GM12875 (cell line): ENCODE data around the gene PLCB1.

Source experiments
- H3K4me3 ChIP-seq: one replicate; pipeline ENCODE4 v1.5.1; 2011; ENCODE audit warnings: low read depth, low read length, control low read depth
- CTCF ChIP-seq: IDR thresholded peaks from 2 replicates; pipeline ENCODE4 v1.5.1; 2011; ENCODE audit warnings: low read depth, mild to moderate bottlenecking, control low read depth, inconsistent platforms, low read length, moderate library complexity, borderline replicate concordance; ENCODE audit not compliant: insufficient read depth

Gene PLCB1

GRCh38 chr20:8535403-8536261 is 403.6 kb downstream of the PLCB1 start:
- H3K4me3 ChIP-seq, result no peak overlapping the region

GRCh38 chr20:8536262-8536618 is 404.2 kb downstream of the PLCB1 start:
- TF ChIP-seq CTCF, result no peak

More at GRCh38 chr20:8535403-8536261, 403.6 kb downstream of the PLCB1 start:
- TF ChIP-seq CTCF, result peak; percentile 46

DNA sequence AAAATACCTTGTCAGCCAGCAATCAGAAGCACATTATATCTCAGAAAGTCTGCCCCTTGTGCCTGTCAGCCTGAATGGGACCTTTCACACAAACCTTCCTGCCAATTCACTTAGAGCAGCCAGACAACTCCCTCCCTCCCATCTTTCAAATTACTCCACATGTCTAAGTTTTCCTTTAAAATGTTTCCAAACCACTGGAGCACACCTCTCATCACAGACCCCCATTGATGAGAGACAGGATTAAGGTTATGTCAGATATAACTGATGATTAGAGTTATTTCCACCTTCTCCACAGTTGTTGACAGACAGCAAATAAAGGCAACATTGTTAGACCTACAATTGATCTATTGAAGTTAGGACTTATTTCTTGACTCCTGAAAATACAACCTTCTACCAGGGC is 408.4 kb downstream of the PLCB1 start:
- TF ChIP-seq CTCF, result no peak

More at GRCh38 chr20:8536262-8536618, 404.2 kb downstream of the PLCB1 start:
- no peak overlapping the region for H3K4me3 ChIP-seq

GRCh38 chr20:8542110-8542486 is 410.0 kb downstream of the PLCB1 start:
- no peak overlapping the region for H3K4me3 ChIP-seq
- no peak for TF ChIP-seq CTCF

More for the DNA sequence above, 408.4 kb downstream of the PLCB1 start:
- H3K4me3 ChIP-seq, result no peak overlapping the region

DNA sequence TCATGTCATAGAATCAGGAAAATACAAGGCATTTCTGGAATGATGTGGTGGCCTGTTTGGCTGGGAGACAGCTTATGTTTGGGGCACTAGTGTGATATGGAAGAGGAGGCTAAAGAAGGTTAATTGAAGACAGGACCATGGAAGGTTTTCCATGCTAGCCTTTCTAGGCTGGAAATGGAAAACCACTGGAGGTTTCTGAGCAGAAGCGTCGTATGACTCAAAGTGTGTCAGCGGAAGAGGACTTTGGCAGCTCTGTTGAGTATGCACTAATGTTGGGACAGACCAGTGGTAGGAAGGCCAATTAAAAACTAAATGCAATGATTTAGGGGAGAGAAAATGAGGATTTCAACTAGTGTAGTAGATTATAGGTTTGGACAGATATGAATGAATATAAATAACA is 413.1 kb downstream of the PLCB1 start:
- no peak overlapping the region for H3K4me3 ChIP-seq
- TF ChIP-seq CTCF, result no peak

DNA sequence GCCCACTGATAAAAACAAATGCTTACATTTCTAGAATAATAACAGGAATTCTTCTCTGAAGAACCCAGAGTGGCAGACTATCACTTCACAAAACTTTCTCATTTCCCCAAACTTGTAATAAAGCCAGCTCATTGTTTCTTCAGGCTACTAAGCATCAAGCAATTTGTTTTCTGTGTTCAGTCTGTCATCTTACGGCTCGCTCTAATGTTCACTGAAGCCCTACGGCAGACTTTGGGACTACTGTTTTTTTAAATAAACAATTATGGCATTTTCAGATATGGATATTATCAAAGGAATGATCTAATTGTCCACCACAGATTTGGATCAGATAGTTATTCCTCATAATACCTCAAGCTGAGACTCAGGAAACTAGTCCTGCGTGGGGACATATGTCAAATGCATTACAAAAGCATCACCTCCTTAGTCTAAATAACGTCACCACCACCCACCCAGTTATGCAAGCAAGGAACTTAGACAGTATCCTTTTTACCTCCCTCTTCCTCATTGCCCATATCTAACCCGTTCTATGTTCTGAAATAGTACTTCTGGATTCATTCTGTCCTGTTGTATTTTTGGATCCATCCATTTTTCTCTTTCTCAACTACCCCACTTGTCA is 415.1 kb downstream of the PLCB1 start:
- TF ChIP-seq CTCF, result no peak
- no peak overlapping the region for H3K4me3 ChIP-seq

DNA sequence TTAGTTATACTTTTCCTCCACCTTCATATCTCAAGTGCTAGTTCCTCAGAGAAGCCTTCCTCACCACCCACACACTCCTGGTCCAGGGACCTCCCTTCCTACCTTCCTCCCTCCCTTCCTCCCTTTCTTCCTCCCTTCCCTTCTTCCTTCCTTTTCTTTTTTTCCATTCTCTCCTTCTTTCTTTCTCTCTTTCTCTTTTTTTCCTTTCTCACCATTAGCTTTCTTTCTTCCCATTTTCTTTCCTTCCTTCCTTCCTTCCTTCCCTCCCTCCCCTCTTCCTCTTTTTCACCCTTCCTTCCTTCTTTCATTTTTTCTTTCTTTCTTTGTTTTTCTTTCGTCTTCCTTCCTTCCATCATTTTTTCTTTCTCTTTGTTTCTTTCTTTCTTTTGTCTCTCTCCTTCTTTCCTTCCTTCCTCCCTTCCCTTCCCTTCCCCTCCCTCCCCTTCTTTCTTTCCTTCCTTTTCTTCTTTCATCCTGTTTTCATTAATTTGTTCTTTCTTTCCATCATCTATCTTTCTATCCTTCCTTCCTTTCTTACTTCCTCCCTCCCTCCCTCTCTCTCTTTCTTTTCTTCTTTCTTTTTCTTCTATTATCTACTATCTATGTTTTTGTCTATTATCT is 416.0 kb downstream of the PLCB1 start:
- H3K4me3 ChIP-seq, result no peak overlapping the region
- TF ChIP-seq CTCF, result no peak
